MG63 (cell line): Measurements from ENCODE around the gene KIF3A. TPM values are rescaled to one million over a fixed set of nuclear protein-coding genes. Genes with fewer than 3 reads are reported as not detected.

Source experiments
- DNase-seq: peaks from one replicate; pipeline ENCODE4 v3.0.0-alpha.2; 2020
- H3K27me3 ChIP-seq: fragments of 250-450 bp; sonication (Bioruptor Pico); 2 replicates; pipeline ENCODE4 v1.5.1; 2020; ENCODE audit warnings: mild to moderate bottlenecking, moderate library complexity
- H3K36me3 ChIP-seq: fragments of 250-450 bp; sonication (Bioruptor Pico); 2 replicates; pipeline ENCODE4 v1.5.1; 2020; ENCODE audit warnings: mild to moderate bottlenecking, moderate library complexity
- H3K4me3 ChIP-seq: fragments of 250-450 bp; sonication (Bioruptor Pico); 2 replicates; pipeline ENCODE4 v1.5.1; 2020; ENCODE audit warnings: mild to moderate bottlenecking, moderate library complexity
- H3K9me3 ChIP-seq: fragments of 250-450 bp; sonication (Bioruptor Pico); 2 replicates; pipeline ENCODE4 v1.5.1; 2020; ENCODE audit warnings: mild to moderate bottlenecking, moderate library complexity
- total RNA-seq: library from RNA; depleted of rRNA; stranded (reverse); fragments of >200 nt; shearing (Covaris generic); gene quantifications from 2 replicates; pipeline ENCODE4 v1.2.3, GENCODE V29; 2014; ENCODE audit warnings: low replicate concordance; rRNA removed

Gene KIF3A
- 5.3 and 6.2 TPM in 2 replicates for total RNA-seq

DNA sequence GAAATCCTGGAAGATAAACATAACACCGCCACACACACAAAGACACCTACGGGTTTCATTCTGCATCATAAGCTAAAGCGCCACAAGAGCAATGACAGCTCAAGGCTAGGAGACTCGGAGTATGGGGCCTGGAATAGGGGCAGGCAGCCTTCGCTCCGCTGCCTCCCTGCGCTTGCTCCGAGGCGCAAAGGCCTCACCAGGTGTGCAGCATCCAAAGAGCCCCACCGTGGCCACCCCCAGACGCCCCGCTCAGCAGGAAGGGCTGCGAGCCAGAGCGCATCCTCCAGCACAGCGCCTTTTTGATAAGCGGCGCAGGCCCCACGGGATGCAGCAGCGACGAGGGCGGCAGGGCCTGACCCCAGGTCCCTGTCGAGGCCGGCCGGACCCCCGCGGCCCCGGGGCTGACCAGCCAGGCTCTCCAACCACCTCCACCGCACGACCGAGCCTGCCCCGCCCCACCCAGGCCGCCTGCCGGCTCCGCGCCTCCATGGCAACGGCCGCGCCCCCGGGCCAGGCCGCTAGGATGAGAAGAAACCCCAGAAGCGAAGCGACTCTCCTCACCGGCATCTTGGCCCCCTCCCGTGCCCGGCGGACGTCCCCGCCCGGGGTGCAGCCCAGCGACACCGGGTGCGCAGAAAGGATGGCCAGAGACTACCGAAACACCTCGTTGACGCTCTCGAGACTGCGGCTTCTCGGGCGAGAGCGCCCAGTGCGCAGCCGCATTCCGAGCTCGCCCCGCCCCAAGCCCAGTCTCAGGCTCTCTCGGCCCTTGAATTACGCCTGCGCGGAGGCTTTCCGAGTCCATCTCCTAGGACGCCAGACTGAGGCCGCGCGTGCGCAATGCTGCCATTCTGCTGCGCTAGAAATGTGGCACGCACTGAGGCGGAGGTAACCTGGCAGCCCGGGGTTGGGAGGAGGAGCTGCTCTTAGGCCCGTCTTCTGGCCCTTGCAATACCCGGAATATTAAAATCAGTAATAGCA is at the start of gene KIF3A:
TSS of gene KIF3A (minus strand) at position 694 of the 981 bp plus-strand sequence. CDS start at position 567, 127 bp downstream.
- H3K27me3 ChIP-seq = peaks cover 4% of the 10 kb centered on the region
- no peaks in the 10 kb centered on the region for H3K9me3 ChIP-seq
- DNase-seq = peak; percentile 98
- peak within 1 kb of the TSS; percentile 94 for H3K4me3 ChIP-seq
- H3K36me3 ChIP-seq = peaks cover 6% of the 10 kb centered on the region; the same call in 1 of the 2 replicates

- H3K9me3 ChIP-seq = no peaks in the 10 kb centered on the region
- H3K4me3 ChIP-seq = no peak overlapping the region
- no peak for DNase-seq
- H3K36me3 ChIP-seq = no peaks in the 10 kb centered on the region
- no peaks in the 10 kb centered on the region for H3K27me3 ChIP-seq
These were observed 49.7 kb upstream of the KIF3A start for GRCh38 chr5:132787076-132787475.

GRCh38 chr5:132785864-132786263 is 48.5 kb upstream of the KIF3A start:
- Histone ChIP-seq H3K27me3 (no peaks in the 10 kb centered on the region), H3K9me3 (no peaks in the 10 kb centered on the region)

GRCh38 chr5:132785365-132785764 is 48.0 kb upstream of the KIF3A start:
- no peak for DNase-seq
- H3K4me3 ChIP-seq = no peak overlapping the region

More at GRCh38 chr5:132785864-132786263, 48.5 kb upstream of the KIF3A start:
- no peak for DNase-seq
- Histone ChIP-seq H3K4me3 (no peak overlapping the region), H3K36me3 (no peaks in the 10 kb centered on the region)

DNA sequence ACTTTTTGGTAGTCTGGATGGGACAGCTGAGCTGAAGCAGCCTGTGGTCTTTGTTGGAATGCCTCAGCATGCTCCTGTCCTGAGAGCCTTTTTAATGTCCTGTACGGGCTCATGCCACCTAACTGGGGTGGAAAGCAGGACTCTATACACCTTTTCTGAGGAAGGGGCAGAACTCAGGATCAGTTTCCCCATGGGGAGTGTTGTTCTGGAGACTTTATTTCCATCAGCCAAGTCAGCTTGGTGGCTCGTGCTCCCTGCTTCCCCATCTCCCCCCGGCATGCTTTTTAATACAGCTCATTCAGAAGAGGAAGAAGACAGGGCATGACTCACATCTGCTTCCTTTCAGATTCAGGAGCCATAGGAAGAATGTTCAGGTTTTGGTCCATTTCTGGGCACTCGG is 44.8 kb upstream of the KIF3A start:
- Histone ChIP-seq H3K27me3 (no peaks in the 10 kb centered on the region), H3K9me3 (no peaks in the 10 kb centered on the region), H3K4me3 (no peak overlapping the region), H3K36me3 (no peaks in the 10 kb centered on the region)
- DNase-seq = peak; percentile 50

More at GRCh38 chr5:132785365-132785764, 48.0 kb upstream of the KIF3A start:
- H3K9me3 ChIP-seq = no peaks in the 10 kb centered on the region
- no peaks in the 10 kb centered on the region for H3K27me3 ChIP-seq
- no peaks in the 10 kb centered on the region for H3K36me3 ChIP-seq

GRCh38 chr5:132781029-132781428 is 43.7 kb upstream of the KIF3A start:
- Histone ChIP-seq H3K27me3 (no peaks in the 10 kb centered on the region), H3K36me3 (no peaks in the 10 kb centered on the region), H3K9me3 (no peaks in the 10 kb centered on the region), H3K4me3 (no peak overlapping the region)
- DNase-seq = no peak

DNA sequence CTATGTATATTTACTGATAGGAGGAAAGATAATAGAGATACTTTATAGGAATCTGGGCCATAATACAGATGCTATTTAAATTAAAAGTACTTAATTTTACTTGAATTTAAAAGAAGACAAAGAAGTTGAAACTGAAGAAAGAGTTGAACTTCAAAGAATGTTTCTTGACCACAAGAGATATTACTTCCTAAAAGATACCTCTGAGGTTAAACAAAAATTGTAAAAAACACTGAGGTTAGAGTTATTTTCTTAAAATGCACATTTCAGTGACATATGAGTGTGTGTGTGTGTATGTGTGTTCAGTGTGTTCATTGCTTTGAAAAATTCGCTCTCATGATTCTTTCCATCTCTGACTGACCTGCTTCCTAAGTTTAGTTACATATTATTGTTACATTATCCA is 43.2 kb upstream of the KIF3A start:
- no peak for DNase-seq
- Histone ChIP-seq H3K36me3 (no peaks in the 10 kb centered on the region), H3K9me3 (no peaks in the 10 kb centered on the region), H3K4me3 (no peak overlapping the region), H3K27me3 (no peaks in the 10 kb centered on the region)

DNA sequence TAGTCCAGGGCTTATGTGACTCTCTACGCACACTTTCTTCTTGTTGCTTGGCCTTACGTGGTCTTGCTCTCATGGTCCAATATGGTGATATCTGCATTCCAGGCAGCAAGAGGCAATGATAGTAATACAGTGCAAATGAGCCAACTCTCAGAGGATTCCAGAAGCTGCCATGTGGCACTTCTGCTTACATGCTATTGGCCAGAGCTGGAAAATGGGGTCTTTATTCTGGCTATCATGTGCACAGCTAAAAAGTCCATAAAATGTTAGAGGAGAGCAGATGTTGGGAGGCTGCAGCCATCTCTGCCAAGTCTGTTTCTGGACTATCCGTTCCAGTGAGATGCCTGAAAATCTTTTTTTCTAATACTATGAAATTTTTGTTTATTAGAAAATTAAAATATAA is 42.6 kb upstream of the KIF3A start:
- Histone ChIP-seq H3K27me3 (no peaks in the 10 kb centered on the region), H3K36me3 (no peaks in the 10 kb centered on the region), H3K9me3 (no peaks in the 10 kb centered on the region), H3K4me3 (no peak overlapping the region)
- no peak for DNase-seq

- H3K9me3 ChIP-seq = no peaks in the 10 kb centered on the region
- no peak for DNase-seq
These were observed 41.5 kb upstream of the KIF3A start for GRCh38 chr5:132778856-132779255.

GRCh38 chr5:132778129-132778528 is 40.8 kb upstream of the KIF3A start:
- no peak for DNase-seq
- no peaks in the 10 kb centered on the region for H3K27me3 ChIP-seq
- peak overlapping the region; percentile 66 for H3K4me3 ChIP-seq
- H3K9me3 ChIP-seq = no peaks in the 10 kb centered on the region
- no peaks in the 10 kb centered on the region; the same call in 1 of the 2 replicates for H3K36me3 ChIP-seq

More at GRCh38 chr5:132778856-132779255, 41.5 kb upstream of the KIF3A start:
- Histone ChIP-seq H3K27me3 (no peaks in the 10 kb centered on the region), H3K36me3 (no peaks in the 10 kb centered on the region), H3K4me3 (no peak overlapping the region)

- DNase-seq = peak; percentile 70
- no peaks in the 10 kb centered on the region; the same call in 1 of the 2 replicates for H3K36me3 ChIP-seq
- H3K4me3 ChIP-seq = peak within 1 kb of the TSS; percentile 66
- no peaks in the 10 kb centered on the region for H3K27me3 ChIP-seq
- H3K9me3 ChIP-seq = no peaks in the 10 kb centered on the region
These were observed 40.1 kb upstream of the KIF3A start, which contains the start of gene SEPTIN8 for GRCh38 chr5:132777209-132778069. TSS of gene SEPTIN8 (minus strand) at chr5:132777239. CDS start at chr5:132777137, 102 bp downstream.

DNA sequence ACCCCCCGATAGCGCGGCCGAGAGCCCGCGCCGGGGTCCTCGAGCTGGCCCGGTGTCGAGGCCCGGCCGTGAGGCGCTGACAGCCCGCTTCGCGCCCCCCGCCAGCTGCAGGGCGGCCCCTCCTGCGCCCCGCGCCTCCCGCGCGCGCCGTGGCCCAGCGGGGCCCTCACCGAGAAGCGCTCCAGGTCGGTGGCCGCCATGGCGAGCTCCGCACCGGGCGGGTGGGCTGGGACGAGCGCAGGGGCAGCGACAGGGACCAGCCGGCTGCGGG is 39.5 kb upstream of the KIF3A start:
- Histone ChIP-seq H3K4me3 (peak overlapping the region; percentile 66), H3K9me3 (no peaks in the 10 kb centered on the region), H3K36me3 (no peaks in the 10 kb centered on the region; the same call in 1 of the 2 replicates), H3K27me3 (no peaks in the 10 kb centered on the region)
- DNase-seq = no peak

DNA sequence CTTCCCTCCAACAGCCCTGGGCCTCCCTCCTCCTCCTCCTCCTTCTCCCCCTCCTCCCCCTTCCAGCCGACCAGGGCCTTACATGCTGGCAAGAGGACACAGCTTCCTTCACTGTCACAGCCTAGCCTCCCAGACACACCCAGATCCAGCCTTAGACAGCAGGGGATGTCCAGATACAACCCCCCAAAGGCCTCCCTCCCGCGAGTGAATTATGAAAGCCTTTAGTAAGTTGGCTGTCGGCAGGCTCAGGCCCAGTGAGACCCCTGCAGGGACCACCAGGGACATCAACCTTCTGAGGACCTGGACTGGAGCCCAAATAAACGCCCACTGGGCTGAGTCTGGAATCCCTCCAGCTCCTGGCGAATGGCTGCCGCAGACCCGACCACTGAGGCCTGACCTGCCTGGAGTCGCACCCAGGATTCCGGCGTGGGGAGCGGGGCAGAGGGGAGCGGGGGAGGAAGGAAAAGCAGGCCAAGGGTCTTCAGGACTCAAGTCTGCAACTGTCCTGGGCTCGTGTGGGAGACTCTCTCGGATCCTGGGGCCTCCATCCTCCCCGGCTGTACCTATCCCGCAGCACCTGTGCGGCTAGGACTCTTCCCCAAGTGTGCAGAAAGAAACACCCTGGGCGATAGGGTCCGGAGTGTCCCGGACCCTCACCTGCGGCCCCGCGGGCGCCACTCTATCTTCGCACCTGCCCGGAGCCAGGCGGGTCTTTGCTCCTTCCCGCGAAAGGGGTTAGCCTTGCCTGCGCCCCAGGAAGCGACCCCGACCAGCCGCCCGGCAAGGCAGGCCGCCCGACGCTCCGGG is 39.0 kb upstream of the KIF3A start:
- Histone ChIP-seq H3K9me3 (no peaks in the 10 kb centered on the region), H3K36me3 (peaks cover under 1% of the 10 kb centered on the region; the same call in 1 of the 2 replicates), H3K27me3 (no peaks in the 10 kb centered on the region), H3K4me3 (peak overlapping the region; percentile 66)
- DNase-seq = peak; percentile 66

- H3K9me3 ChIP-seq = no peaks in the 10 kb centered on the region
- DNase-seq = no peak
- H3K4me3 ChIP-seq = peak overlapping the region; percentile 66; the same call in 1 of the 2 replicates
- H3K27me3 ChIP-seq = no peaks in the 10 kb centered on the region
- H3K36me3 ChIP-seq = peaks cover 5% of the 10 kb centered on the region; the same call in 1 of the 2 replicates
These were observed 38.2 kb upstream of the KIF3A start for GRCh38 chr5:132775476-132775961.

- peaks cover 5% of the 10 kb centered on the region; the same call in 1 of the 2 replicates for H3K36me3 ChIP-seq
- no peaks in the 10 kb centered on the region for H3K9me3 ChIP-seq
- H3K4me3 ChIP-seq = no peak overlapping the region
- no peak for DNase-seq
- H3K27me3 ChIP-seq = no peaks in the 10 kb centered on the region
These were observed 37.5 kb upstream of the KIF3A start for GRCh38 chr5:132774896-132775295.

- no peaks in the 10 kb centered on the region for H3K27me3 ChIP-seq
- H3K9me3 ChIP-seq = no peaks in the 10 kb centered on the region
- DNase-seq = peak; percentile 58
- peaks cover 5% of the 10 kb centered on the region for H3K36me3 ChIP-seq
- H3K4me3 ChIP-seq = no peak overlapping the region
These were observed 37.1 kb upstream of the KIF3A start for GRCh38 chr5:132774406-132774805.
